ENCODE measurements around the gene GBX1.

Gene GBX1

DNA sequence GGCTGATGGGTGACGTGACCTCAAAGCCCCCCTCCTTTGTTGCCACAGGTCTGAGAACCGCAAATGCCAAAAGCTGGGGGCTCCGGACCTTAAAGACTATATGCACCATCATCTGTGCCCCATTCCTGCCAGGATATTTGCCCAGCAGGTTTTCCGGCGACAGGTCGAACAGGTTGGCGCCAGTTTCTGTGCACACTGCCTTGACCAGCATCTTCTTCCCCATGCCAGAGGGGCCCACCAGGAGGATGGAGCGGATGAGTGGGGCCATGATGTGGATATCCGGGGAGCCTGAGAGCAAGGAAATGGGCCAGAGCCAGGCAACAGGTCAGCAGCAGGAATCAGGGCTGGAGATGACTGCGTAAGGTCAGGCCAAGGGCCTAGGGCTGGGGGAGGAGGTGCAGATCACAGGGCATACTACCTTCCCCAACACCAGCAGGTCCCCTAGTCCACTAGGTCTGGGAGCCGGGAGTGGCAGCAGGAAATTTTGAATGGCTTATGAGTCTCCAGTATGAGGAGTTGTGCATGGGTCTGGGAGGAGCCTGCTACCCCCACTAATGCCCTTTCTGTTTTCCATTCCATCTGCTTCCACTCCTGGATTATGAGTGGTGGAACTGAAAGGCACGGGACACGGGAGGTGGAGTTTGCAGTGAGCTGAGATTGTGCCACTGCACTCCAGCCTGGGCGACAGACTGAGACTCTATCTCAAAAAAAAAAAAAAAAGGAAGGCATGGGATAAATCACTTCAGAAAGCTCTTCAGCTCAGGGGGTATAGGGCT is 25.9 kb upstream of the GBX1 start:
- H3K27ac ChIP-seq: no peak overlapping the region
- TF ChIP-seq, protein P1, sequence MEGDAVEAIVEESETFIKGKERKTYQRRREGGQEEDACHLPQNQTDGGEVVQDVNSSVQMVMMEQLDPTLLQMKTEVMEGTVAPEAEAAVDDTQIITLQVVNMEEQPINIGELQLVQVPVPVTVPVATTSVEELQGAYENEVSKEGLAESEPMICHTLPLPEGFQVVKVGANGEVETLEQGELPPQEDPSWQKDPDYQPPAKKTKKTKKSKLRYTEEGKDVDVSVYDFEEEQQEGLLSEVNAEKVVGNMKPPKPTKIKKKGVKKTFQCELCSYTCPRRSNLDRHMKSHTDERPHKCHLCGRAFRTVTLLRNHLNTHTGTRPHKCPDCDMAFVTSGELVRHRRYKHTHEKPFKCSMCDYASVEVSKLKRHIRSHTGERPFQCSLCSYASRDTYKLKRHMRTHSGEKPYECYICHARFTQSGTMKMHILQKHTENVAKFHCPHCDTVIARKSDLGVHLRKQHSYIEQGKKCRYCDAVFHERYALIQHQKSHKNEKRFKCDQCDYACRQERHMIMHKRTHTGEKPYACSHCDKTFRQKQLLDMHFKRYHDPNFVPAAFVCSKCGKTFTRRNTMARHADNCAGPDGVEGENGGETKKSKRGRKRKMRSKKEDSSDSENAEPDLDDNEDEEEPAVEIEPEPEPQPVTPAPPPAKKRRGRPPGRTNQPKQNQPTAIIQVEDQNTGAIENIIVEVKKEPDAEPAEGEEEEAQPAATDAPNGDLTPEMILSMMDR (conservative IDR thresholded peaks at IDR 0.05): no peak
- TF ChIP-seq ZFX (IDR thresholded peaks at IDR 0.05): no peak

DNA sequence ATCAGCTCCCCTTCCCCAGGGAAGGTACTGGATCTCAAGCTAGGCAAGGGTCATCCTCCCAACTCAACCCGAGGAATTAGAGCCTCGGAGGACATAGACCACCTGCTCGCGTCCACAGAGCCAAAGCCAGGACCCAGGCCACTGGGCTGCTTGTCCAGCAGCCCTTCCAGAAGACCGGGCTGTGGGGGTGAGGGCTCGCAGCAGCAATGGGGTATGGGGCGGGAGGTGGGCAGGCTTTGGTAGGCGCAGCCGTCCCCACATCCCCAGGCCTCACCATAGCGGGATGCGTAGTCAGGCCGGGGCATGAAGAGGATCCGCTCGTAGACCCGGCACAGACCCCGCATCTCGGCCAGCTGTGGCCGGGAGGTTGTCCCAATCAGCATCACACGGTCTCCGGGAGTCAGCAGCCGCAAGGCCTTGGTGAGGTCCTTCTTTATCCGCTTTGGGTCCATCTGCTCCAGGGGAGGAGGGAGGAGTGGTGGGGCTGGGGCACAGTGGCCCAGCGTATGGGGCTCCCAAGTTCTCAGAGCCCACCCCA is 24.6 kb upstream of the GBX1 start:
- H3K27ac ChIP-seq: no peak overlapping the region
- TF ChIP-seq ZFX (IDR thresholded peaks at IDR 0.05): no peak
- TF ChIP-seq, protein P1 (conservative IDR thresholded peaks at IDR 0.05): no peak

DNA sequence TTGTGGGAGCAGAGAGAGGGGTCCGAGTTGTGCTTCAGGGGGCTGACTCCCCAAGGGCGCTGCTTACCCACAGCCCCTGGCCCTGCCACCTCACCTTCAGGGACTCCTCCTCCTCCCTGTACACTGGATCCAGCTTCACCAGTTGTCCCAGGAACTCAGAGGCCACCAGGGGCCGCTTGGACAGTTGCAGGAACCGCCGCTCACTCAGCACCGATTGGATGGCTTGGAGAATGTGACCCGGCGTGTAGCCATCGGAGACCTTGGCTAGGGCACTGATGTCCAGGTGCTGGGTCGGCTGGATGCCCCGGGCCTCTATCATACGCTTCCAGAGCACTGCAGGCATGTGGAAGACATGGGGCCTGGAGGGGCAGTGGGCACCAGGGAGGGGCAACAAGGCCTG is 24.1 kb upstream of the GBX1 start:
- no peak for TF ChIP-seq ZFX (IDR thresholded peaks at IDR 0.05)
- TF ChIP-seq, protein P1 (conservative IDR thresholded peaks at IDR 0.05): no peak
- no peak overlapping the region for H3K27ac ChIP-seq

DNA sequence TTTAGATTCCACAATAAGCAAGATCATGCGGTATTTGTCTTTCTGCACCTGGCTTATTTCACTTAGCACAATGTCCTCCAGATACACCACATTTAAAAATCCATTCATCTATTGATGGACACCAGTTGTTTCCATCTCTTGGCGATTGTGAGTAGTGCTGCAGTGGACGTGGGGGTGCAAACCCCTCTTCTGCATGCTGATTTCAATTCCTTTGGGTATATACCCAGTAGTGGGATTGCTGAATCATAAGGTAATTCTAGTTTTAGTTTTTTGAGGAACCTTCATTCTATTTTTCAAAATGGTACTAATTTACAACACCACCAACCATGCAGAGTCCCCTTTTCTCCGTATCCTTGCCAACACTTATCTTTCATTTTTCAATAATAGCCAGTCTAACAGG is 21.5 kb upstream of the GBX1 start:
- TF ChIP-seq, protein P1 (conservative IDR thresholded peaks at IDR 0.05): no peak
- no peak for TF ChIP-seq ZFX (IDR thresholded peaks at IDR 0.05)
- H3K27ac ChIP-seq: no peak overlapping the region

DNA sequence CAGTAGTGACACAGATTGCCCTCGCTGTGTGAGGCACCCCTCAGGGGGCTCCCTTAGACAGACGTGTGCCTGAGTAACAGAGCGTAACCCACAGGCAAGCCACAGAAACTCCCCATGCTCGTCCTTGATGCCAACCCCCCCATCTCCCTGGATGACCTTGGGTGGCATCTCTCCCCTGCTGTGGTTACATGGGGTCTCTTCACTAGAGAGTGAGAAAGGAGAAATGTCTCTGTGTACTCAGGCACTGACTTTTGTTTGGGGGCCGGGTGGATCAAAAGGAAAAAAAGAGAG is 20.7 kb upstream of the GBX1 start:
- TF ChIP-seq, protein P1 (conservative IDR thresholded peaks at IDR 0.05): no peak
- no peak for TF ChIP-seq ZFX (IDR thresholded peaks at IDR 0.05)
- H3K27ac ChIP-seq: no peak overlapping the region

DNA sequence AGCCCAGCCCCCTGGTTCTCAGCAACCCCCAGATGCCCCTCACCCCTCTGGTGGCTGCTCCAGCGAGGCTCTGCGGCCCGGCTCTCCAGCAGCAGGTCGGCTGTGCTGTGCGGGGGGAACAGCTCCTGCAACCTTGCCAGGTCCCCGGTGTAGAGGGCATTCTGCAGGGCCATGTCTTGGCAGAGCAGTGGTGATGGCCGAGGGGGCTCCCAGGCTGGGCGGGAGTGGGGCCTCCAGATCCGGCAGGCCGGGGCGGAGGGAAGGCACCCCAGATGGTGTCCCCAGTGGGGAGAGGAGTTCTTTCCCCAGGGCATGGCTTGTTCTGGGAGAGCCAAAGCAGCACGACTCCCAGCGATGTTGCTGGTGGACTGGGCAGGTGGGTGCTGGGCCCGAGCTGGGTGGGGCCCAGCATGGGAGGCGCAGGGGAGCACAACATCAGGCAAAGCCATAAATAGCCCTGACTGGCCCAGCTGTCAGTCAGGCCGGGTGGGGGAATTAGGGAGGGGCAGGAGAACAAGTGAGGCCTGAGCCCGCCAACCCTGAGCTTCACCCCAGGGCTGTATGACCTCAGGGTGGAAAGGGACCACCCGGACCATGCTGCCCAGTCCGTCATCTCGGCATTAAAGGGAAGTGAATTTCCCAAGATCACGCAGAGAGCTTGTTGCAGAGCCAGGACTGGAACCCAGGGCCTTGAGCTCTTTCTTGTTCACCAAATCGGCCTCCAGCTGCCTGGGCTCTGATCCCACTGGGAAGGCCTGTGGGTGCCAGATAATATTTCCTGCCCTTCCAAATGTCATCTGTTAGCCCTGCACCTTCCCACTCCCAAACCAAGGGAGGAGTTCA is 20.1 kb upstream of the GBX1 start:
- no peak overlapping the region for H3K27ac ChIP-seq
- TF ChIP-seq, protein P1 (conservative IDR thresholded peaks at IDR 0.05): no peak
- no peak for TF ChIP-seq ZFX (IDR thresholded peaks at IDR 0.05)
